ENCODE results near the gene WNT2B.

The WNT2B gene

DNA sequence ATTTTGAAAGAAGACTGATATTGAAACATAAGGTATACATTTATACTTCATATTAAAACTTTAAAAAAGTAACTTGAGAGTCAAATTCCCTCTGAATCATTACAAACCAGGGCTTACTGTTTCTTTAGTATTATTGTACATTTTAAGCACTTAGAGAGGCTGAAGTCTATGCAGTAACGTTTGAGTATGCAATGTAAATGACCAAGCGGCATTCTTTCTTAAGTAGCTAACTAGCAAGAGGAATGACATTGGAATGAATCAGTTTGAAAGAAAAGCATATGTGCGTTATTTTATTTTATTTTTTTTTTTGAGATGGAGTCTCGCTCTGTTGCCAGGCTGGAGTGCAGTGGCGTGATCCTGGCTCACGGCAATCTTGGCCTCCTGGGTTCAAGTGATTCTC is 24.3 kb downstream of the WNT2B start:
- H3K4me3 ChIP-seq (ENCODE audit: low read depth, low read length) = no peak overlapping the region
- DNase-seq (ENCODE audit: low read depth) = no peak
- TF ChIP-seq, protein P1, sequence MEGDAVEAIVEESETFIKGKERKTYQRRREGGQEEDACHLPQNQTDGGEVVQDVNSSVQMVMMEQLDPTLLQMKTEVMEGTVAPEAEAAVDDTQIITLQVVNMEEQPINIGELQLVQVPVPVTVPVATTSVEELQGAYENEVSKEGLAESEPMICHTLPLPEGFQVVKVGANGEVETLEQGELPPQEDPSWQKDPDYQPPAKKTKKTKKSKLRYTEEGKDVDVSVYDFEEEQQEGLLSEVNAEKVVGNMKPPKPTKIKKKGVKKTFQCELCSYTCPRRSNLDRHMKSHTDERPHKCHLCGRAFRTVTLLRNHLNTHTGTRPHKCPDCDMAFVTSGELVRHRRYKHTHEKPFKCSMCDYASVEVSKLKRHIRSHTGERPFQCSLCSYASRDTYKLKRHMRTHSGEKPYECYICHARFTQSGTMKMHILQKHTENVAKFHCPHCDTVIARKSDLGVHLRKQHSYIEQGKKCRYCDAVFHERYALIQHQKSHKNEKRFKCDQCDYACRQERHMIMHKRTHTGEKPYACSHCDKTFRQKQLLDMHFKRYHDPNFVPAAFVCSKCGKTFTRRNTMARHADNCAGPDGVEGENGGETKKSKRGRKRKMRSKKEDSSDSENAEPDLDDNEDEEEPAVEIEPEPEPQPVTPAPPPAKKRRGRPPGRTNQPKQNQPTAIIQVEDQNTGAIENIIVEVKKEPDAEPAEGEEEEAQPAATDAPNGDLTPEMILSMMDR (IDR thresholded peaks at IDR 0.05; ENCODE audit: low read depth, low read length, missing control alignments) = no peak

DNA sequence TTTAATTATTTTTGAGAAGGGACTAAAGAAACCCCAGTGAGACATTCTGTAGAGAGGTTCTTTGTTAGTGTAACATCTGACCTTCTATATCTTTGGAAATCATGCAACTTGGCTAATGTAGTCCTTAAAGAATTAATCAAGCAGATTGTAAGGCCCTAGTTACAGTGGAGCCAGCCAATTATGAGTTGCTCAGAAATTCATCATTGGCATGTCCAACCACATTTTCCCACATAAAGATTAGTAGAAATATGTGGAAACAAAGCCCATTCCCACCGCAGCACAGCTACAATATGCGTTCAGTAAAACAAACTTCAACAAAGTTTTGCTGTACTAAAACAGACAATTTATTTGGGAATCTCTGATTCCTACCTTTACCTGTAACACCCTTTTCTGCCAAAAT is 27.8 kb downstream of the WNT2B start:
- TF ChIP-seq, protein P1 (IDR thresholded peaks at IDR 0.05; ENCODE audit: low read depth, low read length, missing control alignments) = no peak
- no peak for DNase-seq (ENCODE audit: low read depth)

DNA sequence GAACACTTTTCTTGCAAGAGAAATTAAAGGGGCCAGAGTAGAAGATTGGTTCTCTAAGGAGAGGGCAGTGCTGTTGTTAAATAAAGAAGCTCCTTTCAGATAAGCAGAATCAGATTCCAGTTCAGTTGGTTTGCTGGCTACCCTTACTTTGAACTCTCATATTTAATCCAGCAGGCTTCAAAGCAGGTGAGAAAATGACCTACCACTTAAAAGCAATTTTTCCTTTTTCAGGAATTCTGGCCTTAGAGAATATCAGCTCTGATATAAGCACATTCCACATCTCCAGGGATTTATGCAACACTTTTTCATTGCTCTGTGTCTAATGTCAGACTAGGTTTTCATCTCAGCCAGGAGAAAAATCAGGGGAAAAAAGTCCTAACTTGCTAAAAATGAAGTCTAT is 28.7 kb downstream of the WNT2B start:
- H3K4me3 ChIP-seq (ENCODE audit: low read depth, low read length) = no peak overlapping the region
- no peak for DNase-seq (ENCODE audit: low read depth)
- TF ChIP-seq, protein P1 (IDR thresholded peaks at IDR 0.05; ENCODE audit: low read depth, low read length, missing control alignments) = no peak

More for the DNA sequence above, 27.8 kb downstream of the WNT2B start:
- no peak overlapping the region for H3K4me3 ChIP-seq (ENCODE audit: low read depth, low read length)

- no peak for DNase-seq (ENCODE audit: low read depth)
- TF ChIP-seq, protein P1 (IDR thresholded peaks at IDR 0.05; ENCODE audit: low read depth, low read length, missing control alignments) = no peak
- no peak overlapping the region for H3K4me3 ChIP-seq (ENCODE audit: low read depth, low read length)
Observed at GRCh38 chr1:112538883-112539282, 30.1 kb downstream of the WNT2B start.

GRCh38 chr1:112540226-112540794 is 31.5 kb downstream of the WNT2B start:
- no peak overlapping the region for H3K4me3 ChIP-seq (ENCODE audit: low read depth, low read length)
- no peak for DNase-seq (ENCODE audit: low read depth)
- TF ChIP-seq, protein P1 (IDR thresholded peaks at IDR 0.05; ENCODE audit: low read depth, low read length, missing control alignments) = no peak

GRCh38 chr1:112541299-112541698 is 32.5 kb downstream of the WNT2B start:
- H3K4me3 ChIP-seq (ENCODE audit: low read depth, low read length) = no peak overlapping the region
- no peak for DNase-seq (ENCODE audit: low read depth)
- TF ChIP-seq, protein P1 (IDR thresholded peaks at IDR 0.05; ENCODE audit: low read depth, low read length, missing control alignments) = no peak

Measured in GM12864 (cell line).